Measurements from ENCODE around the gene TENM4. TPM values are rescaled to one million over a fixed set of nuclear protein-coding genes. Genes with fewer than 3 reads are reported as not detected.

Gene TENM4
- total and polyA plus RNA-seq, 10 of the 15 experiments (the other 5 are each of a cell fraction or from before 2014, with no cell fraction given), result 0.03 to 0.12 (median 0.06) TPM; not detected in 7

DNA sequence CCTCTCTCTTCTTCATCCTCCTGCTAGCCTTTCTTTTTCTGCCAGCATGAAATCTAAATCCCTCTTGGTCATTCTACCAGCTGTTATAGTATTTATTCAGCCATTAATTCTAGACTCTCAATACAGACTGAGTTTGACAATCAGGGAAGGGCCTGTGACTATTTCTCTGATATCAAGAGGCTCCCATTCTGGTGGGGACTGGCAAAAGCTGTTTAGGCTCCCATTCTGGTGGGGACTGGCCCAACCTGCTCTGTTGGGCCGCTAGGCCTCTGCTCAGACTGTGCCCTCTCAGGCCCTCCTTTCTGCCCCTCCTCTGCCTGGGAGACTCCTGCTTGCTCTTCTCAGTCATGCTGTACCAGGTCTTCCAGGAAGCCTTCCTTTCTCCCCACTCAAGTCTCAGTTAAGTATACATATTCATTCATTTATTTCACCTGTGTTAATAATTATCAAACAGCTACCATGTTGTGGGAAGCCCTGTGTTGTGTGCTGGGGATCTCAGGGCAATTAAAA lies 542.5 kb downstream of the TENM4 start:
- SMC1A ChIA-PET (ENCODE audit: uncharacterized antibody, unreplicated experiment), result interaction anchor here (0.6 kb wide), 1 partner anchor 38 kb away, joined by 3 read pairs; no protein-coding TSS in a partner anchor
- intact Hi-C loops (cut with micrococcal nuclease; ENCODE audit: unreplicated experiment) (no loop called here), in situ Hi-C loops (cut with MboI) (no loop called here)
- POLR2A ChIA-PET, result no interaction called here
- CTCF ChIA-PET, result interaction anchor here (0.6 kb wide), 1 partner anchor 253 kb away, joined by 3 read pairs; no protein-coding TSS in a partner anchor
- H3K79me2 ChIP-seq (ENCODE audit: control insufficient read depth, insufficient read depth, low read length), result no peaks in the 10 kb centered on the region
- H3K27me3 ChIP-seq (replicated peaks in 1 of 2; ENCODE audit: control insufficient read depth in 2 of 2, insufficient read depth in 2 of 2, low read length in 1 of 2), result peaks cover 0 to 3% of the 10 kb centered on the region in 2 experiments; a peak in 1 of 4 replicates
- FAIRE-seq (no peak), ATAC-seq (no peak), DNase-seq (ENCODE audit: low read depth, low spot score) (no peak)
- no peaks in the 10 kb centered on the region for H3K4me1 ChIP-seq (ENCODE audit: control insufficient read depth, insufficient read depth, low read length)
- H3K27ac ChIP-seq (ENCODE audit: control insufficient read depth, insufficient read depth), result no peak overlapping the region
- no peak overlapping the region for H3K4me2 ChIP-seq (ENCODE audit: control insufficient read depth, insufficient read depth)
- no peak overlapping the region for H3K9ac ChIP-seq (ENCODE audit: control insufficient read depth, insufficient read depth, low read length)
- RAD21 ChIA-PET (ENCODE audit: unreplicated experiment), result no interaction called here
- no TSS peak for BruUV-seq (replicated peaks)
- no peaks in the 10 kb centered on the region for H4K20me1 ChIP-seq (ENCODE audit: control insufficient read depth, insufficient read depth)
- no peaks in the 10 kb centered on the region for H3K36me3 ChIP-seq (ENCODE audit: control insufficient read depth in 2 of 2, insufficient read depth in 2 of 2, low read length in 1 of 2)
- H3K9me3 ChIP-seq (replicated peaks; ENCODE audit: control insufficient read depth, insufficient read depth, low read length), result no peaks in the 10 kb centered on the region
- H2AFZ ChIP-seq (ENCODE audit: control insufficient read depth, low read depth, low read length), result no peak overlapping the region
- WGBS (ENCODE audit: insufficient coverage, insufficient replicate concordance, low lambda C conversion rate, missing lambda C conversion rate), result 0% methylated on average over 1 of the region's 1 CpG
- H3K4me3 ChIP-seq, result no peak overlapping the region
- TF ChIP-seq, protein P1, sequence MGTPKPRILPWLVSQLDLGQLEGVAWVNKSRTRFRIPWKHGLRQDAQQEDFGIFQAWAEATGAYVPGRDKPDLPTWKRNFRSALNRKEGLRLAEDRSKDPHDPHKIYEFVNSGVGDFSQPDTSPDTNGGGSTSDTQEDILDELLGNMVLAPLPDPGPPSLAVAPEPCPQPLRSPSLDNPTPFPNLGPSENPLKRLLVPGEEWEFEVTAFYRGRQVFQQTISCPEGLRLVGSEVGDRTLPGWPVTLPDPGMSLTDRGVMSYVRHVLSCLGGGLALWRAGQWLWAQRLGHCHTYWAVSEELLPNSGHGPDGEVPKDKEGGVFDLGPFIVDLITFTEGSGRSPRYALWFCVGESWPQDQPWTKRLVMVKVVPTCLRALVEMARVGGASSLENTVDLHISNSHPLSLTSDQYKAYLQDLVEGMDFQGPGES (IDR thresholded peaks at IDR 0.05), result no peak
- TF ChIP-seq, protein P2, sequence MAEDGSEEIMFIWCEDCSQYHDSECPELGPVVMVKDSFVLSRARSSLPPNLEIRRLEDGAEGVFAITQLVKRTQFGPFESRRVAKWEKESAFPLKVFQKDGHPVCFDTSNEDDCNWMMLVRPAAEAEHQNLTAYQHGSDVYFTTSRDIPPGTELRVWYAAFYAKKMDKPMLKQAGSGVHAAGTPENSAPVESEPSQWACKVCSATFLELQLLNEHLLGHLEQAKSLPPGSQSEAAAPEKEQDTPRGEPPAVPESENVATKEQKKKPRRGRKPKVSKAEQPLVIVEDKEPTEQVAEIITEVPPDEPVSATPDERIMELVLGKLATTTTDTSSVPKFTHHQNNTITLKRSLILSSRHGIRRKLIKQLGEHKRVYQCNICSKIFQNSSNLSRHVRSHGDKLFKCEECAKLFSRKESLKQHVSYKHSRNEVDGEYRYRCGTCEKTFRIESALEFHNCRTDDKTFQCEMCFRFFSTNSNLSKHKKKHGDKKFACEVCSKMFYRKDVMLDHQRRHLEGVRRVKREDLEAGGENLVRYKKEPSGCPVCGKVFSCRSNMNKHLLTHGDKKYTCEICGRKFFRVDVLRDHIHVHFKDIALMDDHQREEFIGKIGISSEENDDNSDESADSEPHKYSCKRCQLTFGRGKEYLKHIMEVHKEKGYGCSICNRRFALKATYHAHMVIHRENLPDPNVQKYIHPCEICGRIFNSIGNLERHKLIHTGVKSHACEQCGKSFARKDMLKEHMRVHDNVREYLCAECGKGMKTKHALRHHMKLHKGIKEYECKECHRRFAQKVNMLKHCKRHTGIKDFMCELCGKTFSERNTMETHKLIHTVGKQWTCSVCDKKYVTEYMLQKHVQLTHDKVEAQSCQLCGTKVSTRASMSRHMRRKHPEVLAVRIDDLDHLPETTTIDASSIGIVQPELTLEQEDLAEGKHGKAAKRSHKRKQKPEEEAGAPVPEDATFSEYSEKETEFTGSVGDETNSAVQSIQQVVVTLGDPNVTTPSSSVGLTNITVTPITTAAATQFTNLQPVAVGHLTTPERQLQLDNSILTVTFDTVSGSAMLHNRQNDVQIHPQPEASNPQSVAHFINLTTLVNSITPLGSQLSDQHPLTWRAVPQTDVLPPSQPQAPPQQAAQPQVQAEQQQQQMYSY (CRISPR knock-in tag; IDR thresholded peaks at IDR 0.05), result no peak
- TF ChIP-seq HCFC1 (IDR thresholded peaks at IDR 0.05; ENCODE audit: low read length), result no peak
- TF ChIP-seq SMAD1 (IDR thresholded peaks at IDR 0.05; ENCODE audit: low read depth, partially characterized antibody), result no peak
- TF ChIP-seq NFYA (IDR thresholded peaks at IDR 0.05; ENCODE audit: borderline replicate concordance, low read depth, low read length), result no peak
- TF ChIP-seq ZSCAN29 (IDR thresholded peaks at IDR 0.05), result no peak
- no peak for TF ChIP-seq EZH2 (IDR thresholded peaks at IDR 0.05; ENCODE audit: borderline replicate concordance, control insufficient read depth, low read depth, low read length)
- TF ChIP-seq TAF1 (IDR thresholded peaks at IDR 0.05; ENCODE audit: borderline replicate concordance, low read depth, low read length), result no peak
- TF ChIP-seq, protein P3, sequence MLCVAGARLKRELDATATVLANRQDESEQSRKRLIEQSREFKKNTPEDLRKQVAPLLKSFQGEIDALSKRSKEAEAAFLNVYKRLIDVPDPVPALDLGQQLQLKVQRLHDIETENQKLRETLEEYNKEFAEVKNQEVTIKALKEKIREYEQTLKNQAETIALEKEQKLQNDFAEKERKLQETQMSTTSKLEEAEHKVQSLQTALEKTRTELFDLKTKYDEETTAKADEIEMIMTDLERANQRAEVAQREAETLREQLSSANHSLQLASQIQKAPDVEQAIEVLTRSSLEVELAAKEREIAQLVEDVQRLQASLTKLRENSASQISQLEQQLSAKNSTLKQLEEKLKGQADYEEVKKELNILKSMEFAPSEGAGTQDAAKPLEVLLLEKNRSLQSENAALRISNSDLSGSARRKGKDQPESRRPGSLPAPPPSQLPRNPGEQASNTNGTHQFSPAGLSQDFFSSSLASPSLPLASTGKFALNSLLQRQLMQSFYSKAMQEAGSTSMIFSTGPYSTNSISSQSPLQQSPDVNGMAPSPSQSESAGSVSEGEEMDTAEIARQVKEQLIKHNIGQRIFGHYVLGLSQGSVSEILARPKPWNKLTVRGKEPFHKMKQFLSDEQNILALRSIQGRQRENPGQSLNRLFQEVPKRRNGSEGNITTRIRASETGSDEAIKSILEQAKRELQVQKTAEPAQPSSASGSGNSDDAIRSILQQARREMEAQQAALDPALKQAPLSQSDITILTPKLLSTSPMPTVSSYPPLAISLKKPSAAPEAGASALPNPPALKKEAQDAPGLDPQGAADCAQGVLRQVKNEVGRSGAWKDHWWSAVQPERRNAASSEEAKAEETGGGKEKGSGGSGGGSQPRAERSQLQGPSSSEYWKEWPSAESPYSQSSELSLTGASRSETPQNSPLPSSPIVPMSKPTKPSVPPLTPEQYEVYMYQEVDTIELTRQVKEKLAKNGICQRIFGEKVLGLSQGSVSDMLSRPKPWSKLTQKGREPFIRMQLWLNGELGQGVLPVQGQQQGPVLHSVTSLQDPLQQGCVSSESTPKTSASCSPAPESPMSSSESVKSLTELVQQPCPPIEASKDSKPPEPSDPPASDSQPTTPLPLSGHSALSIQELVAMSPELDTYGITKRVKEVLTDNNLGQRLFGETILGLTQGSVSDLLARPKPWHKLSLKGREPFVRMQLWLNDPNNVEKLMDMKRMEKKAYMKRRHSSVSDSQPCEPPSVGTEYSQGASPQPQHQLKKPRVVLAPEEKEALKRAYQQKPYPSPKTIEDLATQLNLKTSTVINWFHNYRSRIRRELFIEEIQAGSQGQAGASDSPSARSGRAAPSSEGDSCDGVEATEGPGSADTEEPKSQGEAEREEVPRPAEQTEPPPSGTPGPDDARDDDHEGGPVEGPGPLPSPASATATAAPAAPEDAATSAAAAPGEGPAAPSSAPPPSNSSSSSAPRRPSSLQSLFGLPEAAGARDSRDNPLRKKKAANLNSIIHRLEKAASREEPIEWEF (IDR thresholded peaks at IDR 0.05; ENCODE audit: insufficient replicate concordance, low read depth, low read length), result no peak
- TF ChIP-seq WRNIP1 (IDR thresholded peaks at IDR 0.05; ENCODE audit: borderline replicate concordance, low read depth, low read length), result no peak
- no peak for TF ChIP-seq RB1 (IDR thresholded peaks at IDR 0.05; ENCODE audit: borderline replicate concordance)
- TF ChIP-seq MXI1 (IDR thresholded peaks at IDR 0.05; ENCODE audit: low read depth, low read length), result no peak
- TF ChIP-seq MTA2 (IDR thresholded peaks at IDR 0.05; ENCODE audit: low read depth), result no peak
- TF ChIP-seq HDAC2 (IDR thresholded peaks at IDR 0.05), result no peak
